ENCODE data around the gene ATM.
A peak's percentile ranks its signal among the peaks of the same experiment; 100 is the strongest.

GRCh38 chr11:108222574-108223347 is at the start of gene ATM, which contains the start of gene NPAT:
- TF ChIP-seq CTCF (IDR thresholded peaks at IDR 0.05; ENCODE audit: low read depth, low read length, poor library complexity, severe bottlenecking) = peak; percentile 84
- no peak for TF ChIP-seq EZH2phosphoT487 (IDR thresholded peaks at IDR 0.05; ENCODE audit: borderline replicate concordance, low read length)

Data from DOHH2 (cell line).